HG03280 (cell line): ENCODE data around the gene ATG7.
"Not testable (repeated sequence)": the region's sequence is repeated elsewhere in the genome, so short reads cannot be mapped to it uniquely, and the experiment has no call there.

Experiments
- ATAC-seq: cut with Tn5 transposase; IDR thresholded peaks from one replicate; pipeline ENCODE4 v1.9.1; 2021; ENCODE audit warnings: mild to moderate bottlenecking, moderate library complexity; ENCODE audit not compliant: unreplicated experiment

The ATG7 gene

DNA sequence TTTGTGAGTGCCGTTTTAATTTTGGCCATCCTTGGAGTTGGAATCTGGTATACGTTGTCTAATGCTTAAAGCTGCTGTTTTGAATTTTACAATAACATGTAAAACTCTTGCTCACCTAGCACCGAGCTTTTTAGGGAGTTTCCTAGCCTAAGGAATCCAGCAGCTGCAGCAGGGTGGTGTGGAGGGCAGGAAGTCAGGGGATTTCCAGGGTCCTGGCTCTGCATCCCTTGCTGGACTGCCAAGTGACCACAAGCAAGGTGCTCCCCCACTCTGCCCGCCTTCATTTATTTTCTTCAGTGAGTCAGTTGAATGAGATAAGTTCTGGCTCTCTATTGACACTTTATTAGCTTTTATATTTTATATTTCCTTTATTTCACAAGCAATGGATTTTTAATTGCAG is 113.7 kb downstream of the ATG7 start:
- ATAC-seq, result no peak

DNA sequence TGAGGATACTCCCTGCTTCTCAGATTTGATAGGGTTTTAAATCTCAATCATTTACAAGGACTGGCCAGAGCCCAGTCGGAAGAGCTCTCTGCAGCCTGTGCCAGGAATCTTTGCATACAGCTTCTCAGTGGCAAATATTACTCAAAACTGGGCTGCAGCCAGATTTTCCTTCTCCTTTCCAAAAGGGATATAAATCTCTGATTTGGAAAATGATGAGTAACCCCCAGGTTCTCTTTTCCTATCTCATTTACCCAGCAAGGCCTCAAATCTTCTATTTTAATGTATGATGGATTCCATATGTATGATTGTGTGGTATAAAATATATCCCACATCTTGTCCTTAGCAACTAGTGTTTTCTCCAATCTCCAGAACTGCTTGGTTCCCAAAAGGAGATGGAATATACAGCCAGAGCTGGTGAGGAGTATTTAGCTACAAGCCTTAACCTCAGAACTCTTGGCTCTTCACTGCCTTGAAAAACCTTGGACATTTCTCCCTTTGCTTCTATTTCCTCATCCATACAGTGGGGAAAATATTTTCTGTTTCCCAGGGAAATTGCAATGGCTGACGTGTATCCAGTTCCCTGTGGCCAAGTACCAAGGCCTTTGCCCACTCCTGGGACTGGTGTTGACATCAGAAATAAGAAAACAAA is 114.4 kb downstream of the ATG7 start:
- no peak for ATAC-seq

DNA sequence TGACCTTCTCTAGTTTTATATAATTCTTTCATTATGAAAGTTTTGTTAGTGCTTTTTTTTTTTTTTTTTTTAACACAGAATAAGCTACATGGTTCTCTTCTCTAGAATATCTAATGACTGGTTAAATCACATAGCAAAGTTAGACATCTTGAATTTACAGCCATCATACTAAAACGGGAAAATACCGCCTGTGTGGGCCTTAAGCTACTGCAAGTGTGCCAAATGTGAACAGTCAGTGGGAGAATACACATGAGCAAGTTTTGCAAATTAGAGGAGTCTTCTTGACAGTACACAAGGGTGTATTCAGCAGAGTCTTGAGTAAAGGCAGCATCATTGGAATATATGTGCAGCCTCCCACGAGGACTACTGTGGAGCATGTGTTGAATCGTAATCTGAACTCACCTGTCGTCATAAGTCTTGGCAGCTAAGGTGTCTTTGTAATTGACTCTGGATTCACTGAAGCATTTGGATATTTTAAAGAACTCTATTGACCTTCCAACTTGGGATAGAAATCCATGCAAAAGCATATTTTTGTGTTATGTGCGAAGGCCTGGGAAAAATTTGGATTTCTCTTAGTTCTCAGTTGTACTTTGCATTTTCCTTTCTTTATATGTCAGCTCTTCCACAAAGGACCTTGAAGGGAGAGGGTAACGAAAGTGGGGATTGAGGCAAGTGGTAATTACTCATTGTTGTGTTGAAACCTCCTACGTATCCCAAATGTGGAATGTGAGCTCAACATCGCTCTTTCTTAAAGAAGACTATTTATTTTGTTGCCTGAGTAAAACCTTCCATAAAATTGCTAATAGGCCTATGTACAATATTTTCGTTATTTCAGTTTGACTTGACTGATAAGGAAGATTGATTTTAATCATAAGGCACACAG is 117.4 kb downstream of the ATG7 start:
- ATAC-seq, result no peak

DNA sequence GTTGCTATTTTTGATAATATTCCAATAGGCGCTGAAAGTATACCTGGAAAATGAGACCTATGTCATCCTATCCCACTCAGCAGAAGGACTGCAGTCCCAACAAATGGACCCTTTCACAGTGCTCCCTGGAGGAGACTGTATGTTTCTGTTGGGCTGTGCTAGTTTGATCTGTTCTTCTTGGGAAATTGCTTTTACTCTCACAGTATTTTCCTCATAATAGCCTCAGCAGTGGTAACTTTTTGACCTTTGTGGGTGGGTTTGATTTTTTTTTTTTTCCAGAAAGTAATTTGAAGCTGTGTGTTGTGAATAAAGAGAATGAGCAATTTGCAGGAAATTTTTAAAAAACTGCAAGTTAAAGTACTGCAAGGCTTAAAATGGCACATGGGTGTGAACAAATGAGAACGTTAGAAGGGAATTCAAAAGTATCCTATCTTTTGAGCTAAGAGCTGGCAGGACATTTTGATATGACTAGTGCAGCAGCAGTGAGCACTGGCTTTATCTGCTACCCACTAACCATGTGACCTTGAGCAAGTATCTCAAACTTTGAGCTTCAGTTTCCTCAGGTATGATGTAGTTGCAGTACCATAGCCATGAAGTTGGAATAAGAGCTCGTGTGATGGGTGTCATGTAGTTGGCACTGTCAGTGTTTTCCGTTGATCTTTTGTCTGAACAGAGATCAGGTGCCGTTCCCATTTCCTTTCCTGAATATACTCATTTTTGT is 118.4 kb downstream of the ATG7 start:
- no peak for ATAC-seq

DNA sequence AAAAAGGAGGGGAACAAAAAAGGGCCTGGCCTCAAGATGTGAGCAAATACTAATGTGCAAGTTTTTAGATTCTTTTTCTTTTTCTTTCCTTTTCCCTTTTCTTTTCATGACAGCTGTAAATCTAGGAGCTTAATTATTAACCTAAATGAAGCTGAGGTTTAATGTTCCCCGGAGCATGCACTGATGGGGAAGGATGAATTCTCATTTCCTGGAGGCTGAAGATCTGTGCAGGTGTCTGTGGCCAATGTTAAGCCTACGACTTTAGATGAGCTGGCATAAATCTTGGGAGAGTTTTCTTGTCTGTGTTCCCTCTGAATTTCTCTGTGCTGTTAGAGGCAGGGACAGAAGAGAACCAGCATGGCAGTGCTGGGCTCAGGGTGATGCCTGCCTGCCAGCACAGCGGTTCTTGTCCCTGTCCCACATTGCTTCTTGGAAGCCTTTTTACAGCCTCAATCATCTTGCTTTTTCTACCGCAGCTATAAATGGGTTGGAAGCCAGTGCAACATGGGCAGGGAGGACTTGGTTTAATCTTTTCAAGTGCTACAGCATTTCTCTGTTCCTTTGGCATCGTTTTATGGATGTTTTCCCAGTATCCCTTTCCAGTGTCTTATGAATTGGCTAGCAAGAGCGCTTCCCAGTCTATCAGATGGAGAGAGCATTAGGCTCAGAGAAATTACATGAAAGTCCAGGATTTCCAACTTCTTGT is 119.1 kb downstream of the ATG7 start:
- no peak for ATAC-seq

DNA sequence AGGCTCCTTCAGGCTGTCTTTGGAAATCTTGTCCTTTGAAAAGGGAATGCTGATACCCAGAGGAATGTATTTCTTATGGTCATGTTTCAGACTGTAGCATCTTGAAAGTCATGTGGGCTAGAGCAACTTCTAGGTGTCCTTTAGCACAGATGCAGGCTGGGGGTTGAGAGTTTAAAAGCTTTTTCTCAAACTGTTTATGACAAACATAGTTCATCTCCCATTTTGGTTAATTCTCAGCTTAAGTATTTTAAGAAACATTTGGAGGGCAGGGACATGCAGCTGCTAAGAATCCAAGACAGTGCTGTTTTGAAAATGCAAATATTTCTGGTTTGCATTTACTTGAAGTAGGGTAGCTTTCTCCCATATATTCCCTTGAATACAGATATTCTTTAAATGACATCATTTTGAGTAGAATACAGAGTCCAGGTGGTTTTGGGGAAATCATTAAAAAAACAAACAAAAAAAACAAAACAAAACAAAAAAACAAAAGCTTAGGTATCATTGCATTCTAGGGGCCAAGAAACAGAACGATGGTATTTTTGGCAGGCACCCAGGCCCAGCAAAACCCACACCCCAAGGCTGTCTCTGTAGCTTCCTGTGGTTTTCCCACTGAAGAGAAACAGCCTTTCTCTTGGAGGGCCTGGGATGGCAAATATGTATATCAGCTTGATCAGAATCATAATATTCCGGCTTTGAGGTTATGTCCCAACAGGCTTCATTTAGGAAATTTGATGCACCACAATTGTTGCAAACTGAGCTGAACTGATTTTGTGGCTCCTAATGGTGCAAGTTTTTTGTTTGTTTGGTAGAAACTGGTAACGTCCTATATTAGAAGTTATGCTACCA is 120.0 kb downstream of the ATG7 start:
- no peak for ATAC-seq

DNA sequence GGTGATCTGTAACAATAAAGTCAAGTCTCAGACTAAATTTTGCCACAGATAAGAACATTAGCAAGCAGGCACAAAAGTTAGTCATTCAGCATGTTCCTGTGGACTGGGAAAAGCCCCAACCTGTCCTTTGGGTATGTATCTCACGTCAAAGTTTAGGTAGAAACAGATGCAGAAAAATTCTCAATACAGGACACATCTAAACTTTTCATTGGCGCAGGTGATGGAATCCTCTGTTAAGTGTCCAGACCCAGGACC is 120.6 kb downstream of the ATG7 start:
- no peak for ATAC-seq

DNA sequence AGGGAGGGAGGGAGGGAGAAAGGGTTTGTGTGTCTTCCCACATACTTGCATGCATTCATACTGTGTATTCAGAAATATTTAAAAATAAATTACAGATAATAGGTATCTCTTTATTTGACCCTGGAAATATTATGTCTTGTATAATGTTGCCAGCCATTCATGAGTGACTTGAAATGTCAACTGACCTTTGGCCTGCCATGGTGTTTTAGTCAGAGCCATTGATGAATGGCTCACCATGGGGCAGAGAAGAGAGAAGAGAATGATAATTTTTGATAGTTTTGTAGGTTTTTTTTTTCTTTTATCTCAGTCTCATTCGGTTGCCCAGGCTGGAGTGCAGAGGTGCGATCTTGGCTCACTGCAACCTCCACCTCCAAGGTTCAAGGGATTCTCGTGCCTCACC is 121.2 kb downstream of the ATG7 start:
- ATAC-seq, result no peak

DNA sequence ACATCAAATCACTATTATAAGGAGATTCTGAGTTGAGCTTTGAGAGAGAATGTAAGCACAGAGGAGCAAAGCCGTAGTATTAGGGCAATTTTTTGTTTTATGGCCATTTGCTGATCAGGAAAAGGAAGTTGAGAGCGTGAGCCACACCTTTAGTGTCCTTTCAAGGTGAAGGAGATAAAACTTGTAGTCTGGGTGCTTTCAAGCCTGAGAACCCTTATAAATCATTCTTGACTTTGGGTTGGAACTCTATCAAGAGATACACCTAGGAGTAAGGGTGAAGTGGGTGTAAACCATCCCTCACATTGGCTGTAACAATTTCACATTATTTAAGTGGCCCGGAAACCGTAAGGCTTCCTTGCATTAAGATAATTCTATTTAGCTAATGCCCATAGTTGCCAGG is 122.2 kb downstream of the ATG7 start:
- ATAC-seq, result no peak

DNA sequence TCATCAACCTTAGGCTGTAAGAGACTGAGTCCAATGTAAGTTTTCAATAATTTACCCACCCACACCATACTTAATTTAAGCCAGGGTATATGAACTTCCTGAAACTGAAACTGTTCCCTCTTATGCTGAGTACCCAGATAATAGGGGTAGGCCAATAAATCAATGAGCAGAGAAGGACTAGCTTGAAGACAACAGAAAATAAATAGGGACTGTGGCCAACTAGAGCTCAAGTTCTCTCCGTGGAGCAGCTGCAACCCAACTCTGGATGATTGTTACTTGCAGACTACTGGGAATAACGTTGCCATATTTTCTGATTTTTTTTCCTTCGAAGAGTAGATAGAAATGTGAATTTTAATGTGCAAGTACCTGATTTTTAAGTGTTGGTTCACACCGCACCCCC is 128.0 kb downstream of the ATG7 start:
- ATAC-seq, result no peak

DNA sequence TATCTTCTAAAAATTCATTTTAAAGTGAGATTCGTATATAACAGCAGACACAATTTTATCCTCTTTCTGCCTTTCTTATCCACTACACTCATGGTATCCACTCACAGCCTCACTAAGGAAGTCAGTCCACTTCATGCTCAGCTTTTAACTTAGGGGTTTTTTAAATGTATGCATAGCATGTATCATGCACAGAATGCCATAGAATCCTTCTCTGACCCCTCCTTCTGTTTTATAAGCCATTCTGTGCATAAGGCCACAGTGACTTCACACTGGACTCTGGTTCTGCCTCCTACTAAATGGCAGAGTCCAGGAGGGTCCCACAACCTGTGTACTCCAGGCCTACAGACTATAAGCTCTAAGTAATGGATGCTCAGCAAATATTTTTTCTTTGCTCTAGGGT is 129.2 kb downstream of the ATG7 start:
- no peak for ATAC-seq

DNA sequence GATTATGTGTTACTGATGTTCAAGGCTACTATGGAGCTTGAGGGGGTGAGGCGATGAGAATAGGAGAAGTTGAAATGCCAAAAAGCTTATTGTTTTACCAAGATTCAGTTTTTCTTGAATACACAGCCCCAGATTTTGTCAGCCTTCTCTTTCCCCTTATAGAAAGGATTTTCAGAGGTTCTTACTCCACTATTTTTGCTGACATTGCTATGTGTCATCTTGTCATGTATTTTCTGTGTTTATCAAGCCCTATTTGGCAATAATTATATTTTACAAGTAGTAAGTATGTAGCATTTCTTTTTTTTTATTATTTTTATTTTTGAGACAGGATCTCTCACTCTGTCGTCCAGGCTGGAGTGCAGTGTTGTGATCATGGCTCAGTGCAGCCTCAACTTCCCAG is 133.1 kb downstream of the ATG7 start:
- no peak for ATAC-seq

DNA sequence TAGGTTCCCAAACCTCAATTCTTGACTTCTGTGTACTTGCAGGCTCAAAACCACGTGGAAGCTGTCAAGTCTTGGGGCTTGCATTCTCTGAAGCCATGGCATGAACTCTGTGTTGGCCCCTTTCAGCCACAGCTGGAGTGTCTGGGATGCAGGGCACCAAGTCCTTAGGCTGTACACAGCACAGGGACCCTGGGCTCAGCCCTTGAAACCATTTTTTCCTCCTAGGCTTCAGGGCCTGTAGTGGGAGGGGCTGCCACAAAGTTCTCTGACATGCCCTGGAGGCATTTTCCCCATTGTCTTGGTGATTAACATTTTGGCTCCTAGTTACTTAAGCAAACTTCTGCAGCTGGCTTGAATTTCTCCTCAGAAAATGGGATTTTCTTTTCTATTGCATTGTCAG is 135.4 kb downstream of the ATG7 start:
- ATAC-seq, result no peak

DNA sequence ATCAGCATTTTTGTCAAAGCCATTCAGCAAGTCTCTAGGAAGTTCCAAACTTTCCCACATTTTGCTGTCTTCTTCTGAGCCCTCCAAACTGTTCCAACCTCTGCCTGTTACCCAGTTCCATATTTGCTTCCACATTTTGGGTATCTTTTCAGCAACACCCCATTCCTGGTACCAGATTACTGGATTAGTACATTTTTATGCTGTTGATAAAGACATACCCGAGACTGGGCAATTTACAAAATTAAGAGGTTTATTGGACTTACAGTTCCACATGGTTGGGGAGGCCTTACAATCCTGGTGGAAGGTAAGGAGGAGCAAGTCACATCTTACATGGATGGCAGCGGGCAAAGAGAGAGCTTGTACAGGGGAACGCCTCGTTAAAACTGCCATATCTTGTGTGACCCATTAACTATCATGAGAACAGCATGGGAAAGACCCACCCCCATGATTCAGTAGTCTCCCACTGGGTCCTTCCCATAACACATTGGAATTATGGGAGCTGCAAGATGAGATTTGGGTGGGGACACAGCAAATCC is 136.2 kb downstream of the ATG7 start:
- not testable (repeated sequence) for ATAC-seq

DNA sequence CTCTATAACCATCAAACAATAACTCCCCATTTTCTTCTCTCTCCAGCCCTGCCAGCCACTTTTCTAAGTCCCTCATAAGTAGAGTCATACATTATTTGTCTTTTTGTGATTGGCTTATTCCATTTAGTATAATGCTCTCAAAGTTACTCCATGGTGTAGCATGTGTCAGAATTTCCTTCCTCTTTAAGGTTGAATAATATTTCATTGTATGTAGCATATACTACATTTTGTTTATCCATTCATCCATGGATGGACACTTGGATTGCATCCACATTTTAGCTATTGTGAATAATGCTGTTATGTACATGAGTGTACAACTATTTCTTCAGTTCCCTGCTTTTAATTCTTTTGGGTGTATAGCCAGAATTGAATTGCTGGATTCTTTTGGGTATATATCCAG is 138.4 kb downstream of the ATG7 start:
- no peak for ATAC-seq

DNA sequence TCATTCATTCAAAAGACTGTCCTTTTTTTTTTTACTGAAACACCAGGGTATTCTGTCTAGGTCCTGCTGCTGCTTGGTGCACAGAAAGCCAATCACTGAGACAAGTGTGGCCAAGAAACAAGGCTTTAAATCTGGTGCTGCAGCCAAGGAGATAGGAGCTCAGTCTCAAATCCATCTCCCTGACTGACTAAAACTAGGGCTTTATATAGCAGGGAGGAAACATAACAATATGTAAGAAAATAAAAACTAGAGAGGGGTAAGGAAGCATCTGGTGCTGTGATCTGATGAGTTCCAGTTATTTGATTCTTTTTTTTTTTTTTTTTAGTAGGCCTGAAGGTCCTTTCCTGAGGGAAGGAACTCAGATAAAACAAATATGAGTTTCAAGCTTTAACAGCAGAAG is 139.8 kb downstream of the ATG7 start:
- ATAC-seq, result no peak

DNA sequence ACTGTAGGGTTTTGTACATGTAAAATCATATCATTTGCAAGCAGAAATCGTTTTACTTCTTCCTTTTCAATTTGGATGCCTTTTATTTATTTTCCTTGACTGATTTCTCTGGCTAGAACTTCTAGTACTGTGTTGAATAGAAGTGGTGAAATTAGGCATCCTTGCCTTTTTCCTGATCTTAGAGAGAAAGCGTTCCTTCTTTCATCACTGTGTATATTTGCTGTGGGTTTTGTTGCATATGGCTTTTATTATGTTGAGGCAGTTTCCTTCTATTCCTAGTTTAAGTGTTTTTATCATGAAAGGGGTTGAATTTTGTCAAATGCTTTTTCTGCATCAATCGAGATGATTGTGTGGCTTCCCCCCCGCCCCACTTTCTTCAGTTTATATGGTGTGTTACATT is 140.9 kb downstream of the ATG7 start:
- ATAC-seq, result no peak

DNA sequence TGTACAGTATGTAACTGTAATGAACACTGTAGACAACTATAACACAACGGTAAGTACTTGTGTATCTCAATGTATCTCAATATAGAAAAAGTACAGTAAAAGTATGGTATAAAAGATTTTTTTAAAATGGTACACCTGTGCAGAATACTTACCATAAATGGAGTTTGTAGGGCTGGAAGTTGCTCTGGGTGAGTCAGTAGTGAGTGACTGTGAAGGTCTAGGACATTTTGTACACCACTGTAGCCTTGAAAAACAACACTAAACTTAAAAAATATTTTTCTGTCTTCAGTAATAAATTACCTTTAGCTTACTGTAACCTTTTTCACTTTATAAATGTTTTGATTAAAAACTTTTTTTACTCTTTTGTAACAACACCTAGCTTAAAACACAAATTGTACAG is 142.9 kb downstream of the ATG7 start:
- ATAC-seq, result no peak

DNA sequence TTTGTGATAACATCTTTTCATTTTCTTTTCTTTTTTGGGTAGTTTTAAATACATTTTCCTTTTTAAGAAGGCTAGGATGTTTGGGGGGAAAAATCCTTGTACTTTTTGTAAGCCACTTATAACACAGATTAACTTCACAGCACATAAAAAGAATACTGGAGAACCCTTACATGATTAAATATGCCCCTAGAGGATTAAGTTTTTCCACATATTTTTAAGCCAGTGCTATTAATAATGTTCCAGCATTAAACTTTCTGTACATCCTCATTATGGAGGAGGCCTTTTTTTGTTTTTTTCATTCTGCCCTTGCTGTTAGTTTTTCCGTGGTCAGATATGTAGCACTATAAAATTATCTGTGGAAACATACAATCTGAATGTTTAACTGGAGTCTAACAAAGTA is 147.9 kb downstream of the ATG7 start:
- no peak for ATAC-seq

DNA sequence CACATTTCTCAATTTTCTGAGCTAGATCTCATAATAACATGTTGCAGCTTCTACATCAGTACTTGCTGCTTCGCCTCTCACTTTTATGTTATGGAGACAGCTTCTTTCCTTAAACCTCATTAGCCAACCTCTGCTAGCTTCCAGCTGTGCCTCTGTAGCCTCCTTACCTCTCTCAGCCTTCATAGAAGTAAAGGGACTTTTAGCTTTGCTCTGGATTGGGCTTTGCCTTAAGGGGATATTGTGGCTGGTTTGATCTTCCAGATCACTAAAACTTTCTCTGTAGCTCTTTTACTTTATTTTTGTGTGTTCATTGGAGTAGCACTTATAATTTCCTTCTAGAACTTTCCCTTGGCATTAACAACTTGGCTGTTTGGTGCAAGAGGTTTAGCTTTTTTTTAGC is 150.1 kb downstream of the ATG7 start:
- ATAC-seq, result no peak
